ENCODE results near the gene TLX1.

GRCh38 chr10:101141616-101142532 lies 10.8 kb downstream of the TLX1 start:
- TF ChIP-seq CTCF (IDR thresholded peaks at IDR 0.05; ENCODE audit: low read depth, low read length) (peak; percentile 96), POLR2A (IDR thresholded peaks at IDR 0.05; ENCODE audit: extremely low read depth, insufficient read length) (no peak), MAX (IDR thresholded peaks at IDR 0.05; ENCODE audit: low read depth, low read length) (0 out of 2 replicates have a peak, but pooled peaks have one; percentile 13), MYC (IDR thresholded peaks at IDR 0.05; ENCODE audit: low read depth, low read length) (no peak)

Measured in NB4 (cell line).